GM19240 (cell line): ENCODE data around the gene NUAK1.
A peak's percentile ranks its signal among the peaks of the same experiment; 100 is the strongest.
"Not testable (repeated sequence)": the region's sequence is repeated elsewhere in the genome, so short reads cannot be mapped to it uniquely, and the experiment has no call there.

Experiments used
- DNase-seq: peaks from one replicate; pipeline ENCODE4 v3.0.0; 2011; ENCODE audit warnings: low spot score; ENCODE audit not compliant: insufficient read length

NUAK1 gene

GRCh38 chr12:106147956-106148355 lies 9.2 kb upstream of the NUAK1 start:
- no peak for DNase-seq

DNA sequence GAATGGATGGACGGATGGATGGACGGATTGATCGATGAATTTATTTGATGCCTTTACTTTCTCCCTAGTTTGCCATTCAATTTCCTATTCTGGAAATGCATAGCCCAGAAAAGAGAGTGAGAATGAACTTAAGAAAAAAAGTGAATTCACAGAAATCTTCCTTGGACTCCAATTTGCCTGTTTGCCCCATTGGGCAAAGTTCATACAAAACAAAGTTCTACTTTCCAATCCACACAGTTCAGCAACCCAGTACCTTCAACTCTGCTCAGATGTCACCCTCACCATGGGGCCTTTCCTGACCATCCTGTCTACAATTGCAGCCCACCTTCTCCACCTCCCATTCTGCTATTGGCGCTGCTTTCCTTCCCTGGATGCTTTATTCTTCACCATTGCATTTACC lies 8.2 kb upstream of the NUAK1 start:
- no peak for DNase-seq

- no peak for DNase-seq
Measured at GRCh38 chr12:106145539-106146447, 7.0 kb upstream of the NUAK1 start.

- DNase-seq, result no peak
Measured at GRCh38 chr12:106144847-106145246, 6.1 kb upstream of the NUAK1 start.

- no peak for DNase-seq
Measured at GRCh38 chr12:106142591-106143261, 4.0 kb upstream of the NUAK1 start.

- not testable (repeated sequence) for DNase-seq
Measured at GRCh38 chr12:106141920-106142319, 3.2 kb upstream of the NUAK1 start.

DNA sequence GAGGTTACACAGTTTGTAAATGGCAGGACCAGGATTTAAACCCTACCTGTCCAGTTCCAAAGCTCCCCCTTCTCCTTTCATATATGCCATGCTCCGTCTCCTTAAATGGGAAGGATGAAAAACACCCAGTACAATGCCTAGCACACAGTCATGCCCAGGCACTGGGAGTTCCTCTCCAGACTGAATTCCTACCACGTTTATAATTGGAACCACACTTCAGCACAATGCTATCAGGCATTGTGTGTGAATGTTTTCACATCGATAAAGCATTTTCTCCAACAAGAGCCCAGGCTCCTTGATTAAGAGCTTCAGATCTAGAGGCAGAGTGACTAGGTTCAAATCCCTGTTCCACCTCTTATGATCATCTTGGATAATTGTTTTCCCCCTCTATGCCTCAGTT lies 2.7 kb upstream of the NUAK1 start:
- DNase-seq, result no peak

GRCh38 chr12:106141003-106141402 lies 2.2 kb upstream of the NUAK1 start:
- DNase-seq, result no peak

GRCh38 chr12:106140223-106140986 lies 1.7 kb upstream of the NUAK1 start:
- DNase-seq, result no peak

DNA sequence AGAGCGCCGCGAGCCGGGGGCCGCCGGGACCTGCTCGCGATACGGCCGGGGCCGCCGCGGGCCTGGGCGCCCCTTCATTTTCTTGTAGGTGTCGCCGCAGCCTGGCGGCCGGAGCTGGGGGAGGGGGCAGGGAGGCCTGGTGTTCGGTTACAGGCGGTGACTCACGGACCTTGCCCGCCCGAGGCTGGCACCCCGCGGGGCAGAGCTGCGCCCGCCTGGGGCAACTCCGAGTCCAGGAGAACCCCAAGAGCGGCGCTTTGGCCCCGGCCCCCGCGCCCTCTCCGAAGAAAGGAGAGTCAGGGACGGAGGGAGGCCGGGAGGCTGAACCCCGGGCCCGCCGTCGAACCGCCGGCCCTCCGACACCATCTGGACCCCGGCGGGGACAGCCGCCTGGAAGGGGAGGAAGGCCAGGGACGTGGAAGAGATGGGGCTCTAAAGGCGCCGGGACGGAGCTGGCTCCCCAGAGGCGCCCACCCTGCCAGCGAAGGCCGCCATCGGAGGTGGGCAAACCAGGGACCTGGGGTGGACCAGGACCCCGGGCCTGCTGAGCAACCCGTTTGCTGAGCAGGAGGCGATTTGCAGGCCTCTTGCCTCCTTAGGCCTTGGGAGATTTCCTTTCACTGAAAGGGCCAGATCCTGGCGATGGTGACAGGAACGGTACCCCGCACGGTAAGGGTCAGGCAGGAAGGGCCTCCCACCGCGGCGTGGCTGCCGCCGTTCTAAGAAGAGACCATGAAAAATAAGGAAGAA lies 843 bp upstream of the NUAK1 start:
- no peak for DNase-seq

- DNase-seq, result no peak
Measured at GRCh38 chr12:106138357-106138632, 459 bp downstream of the NUAK1 start.

- DNase-seq, result no peak
Measured at GRCh38 chr12:106137530-106138356, 1.0 kb downstream of the NUAK1 start.

GRCh38 chr12:106136263-106136662 lies 2.5 kb downstream of the NUAK1 start:
- DNase-seq, result peak; percentile 43

DNA sequence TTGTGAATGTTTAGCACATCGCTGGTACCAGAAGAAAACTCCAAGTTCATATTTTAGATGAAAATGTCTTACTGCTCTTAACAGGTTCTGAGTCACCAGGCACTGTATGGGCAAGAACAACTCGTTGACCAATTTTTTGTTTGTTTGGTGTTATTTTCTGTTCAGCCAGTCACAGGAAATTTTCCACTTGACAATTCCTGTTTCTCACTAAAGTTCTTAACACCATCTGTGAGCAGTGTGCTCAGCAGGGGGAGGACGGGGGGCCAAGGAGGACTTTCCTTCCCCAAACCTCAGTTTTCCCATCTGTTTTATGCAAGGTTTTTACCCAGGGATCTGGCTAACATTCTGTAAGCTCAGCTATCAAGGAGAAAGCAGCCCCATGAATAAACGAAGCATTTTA lies 3.0 kb downstream of the NUAK1 start:
- no peak for DNase-seq

GRCh38 chr12:106135075-106135474 lies 3.7 kb downstream of the NUAK1 start:
- DNase-seq, result no peak

DNA sequence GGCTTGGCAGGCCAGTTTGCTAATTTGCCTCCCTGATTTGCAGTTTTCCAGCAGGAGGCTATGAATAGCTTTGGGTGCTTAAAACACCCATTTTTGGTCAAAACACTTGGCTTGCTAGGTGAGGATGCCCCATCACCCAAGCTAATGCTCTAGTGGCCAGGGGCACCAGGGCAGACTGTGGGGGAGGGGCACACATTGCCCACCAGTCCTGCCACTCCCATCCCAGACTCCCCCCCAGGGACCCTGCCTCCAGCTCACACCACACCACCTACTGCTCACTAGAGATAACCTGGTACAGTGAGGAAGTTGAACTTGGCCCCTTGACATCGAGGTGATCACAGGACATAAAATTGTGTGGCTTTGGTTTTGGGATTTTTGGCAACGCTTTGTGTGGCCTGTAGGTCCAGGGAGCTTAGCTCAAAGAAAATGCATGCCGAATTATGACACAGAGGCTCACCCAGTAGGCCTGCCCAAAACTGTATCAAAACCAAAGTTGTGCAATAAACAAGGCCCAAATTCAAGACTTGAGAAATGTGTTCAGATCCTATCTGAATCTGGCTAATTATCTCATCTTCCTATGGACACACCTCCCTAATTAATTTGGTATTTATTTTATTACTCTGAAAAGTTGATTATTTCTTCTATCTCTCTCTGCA lies 4.3 kb downstream of the NUAK1 start:
- no peak for DNase-seq

GRCh38 chr12:106133136-106134087 lies 5.3 kb downstream of the NUAK1 start:
- DNase-seq, result no peak

DNA sequence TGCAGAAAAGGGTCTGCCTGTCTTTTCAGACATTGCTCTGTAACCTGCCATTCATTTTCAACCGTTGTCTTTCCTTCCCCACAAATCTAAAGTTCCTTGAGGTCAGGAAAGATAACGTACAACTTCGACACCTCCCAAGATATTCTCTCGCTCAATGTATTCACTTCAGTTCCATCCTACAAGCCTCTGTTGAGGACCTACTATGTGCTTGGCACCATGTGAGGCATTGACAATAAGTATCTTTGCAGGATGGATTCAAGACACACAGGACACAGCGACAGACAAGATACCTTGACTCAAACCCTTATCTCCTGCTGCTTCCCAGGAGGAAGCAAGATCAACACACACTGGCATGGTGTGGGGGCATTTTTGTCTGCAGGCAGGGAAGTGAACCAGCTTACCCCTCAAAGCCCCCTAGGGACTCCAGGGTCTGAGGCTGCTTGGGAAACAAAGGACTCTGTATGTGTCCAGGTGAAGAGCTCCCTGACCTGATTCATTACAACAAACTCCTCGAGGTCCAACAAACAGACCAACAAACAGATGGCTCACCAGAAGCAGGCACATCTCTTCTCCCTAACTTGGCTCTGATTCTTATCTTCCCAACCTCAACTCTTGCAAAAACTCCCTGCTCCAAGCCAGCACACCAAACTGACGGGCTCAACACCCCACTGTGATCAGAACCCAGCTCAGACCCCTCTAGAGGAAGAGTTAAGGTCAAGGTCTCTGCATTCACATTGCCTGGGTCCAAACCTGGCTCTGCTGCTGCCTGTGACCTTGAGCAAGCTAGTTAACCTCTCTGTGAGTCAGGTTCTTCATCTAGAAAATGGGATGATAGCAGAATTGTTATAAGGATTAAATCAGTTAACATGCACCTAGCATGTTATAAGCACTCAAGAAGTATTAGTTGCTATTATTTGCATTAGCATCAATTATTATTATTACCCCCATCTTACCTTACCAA lies 6.3 kb downstream of the NUAK1 start:
- DNase-seq, result no peak
